Neuronal stem cell (in vitro differentiated cells): ENCODE results near the gene CHST15.

Experiments used
- DNase-seq: peaks from one replicate; pipeline ENCODE4 v3.0.0-alpha.2; 2013; ENCODE audit warnings: low spot score
- H2AFZ ChIP-seq: one replicate; pipeline ENCODE4 v1.6.1; 2013; ENCODE audit warnings: mild to moderate bottlenecking, low read length, inconsistent platforms
- H2AK5ac ChIP-seq: 2 replicates; pipeline ENCODE4 v1.6.1; 2013; ENCODE audit warnings: low read depth, mild to moderate bottlenecking, inconsistent platforms, low read length, moderate library complexity, mixed read lengths
- H2BK120ac ChIP-seq: 2 replicates; pipeline ENCODE4 v1.6.1; 2013; ENCODE audit warnings: low read depth, mild to moderate bottlenecking, inconsistent platforms, low read length, moderate library complexity, mixed read lengths
- H2BK12ac ChIP-seq: one replicate; pipeline ENCODE4 v1.6.1; 2013; ENCODE audit warnings: low read length, inconsistent platforms
- H2BK15ac ChIP-seq: 2 replicates; pipeline ENCODE4 v1.6.1; 2013; ENCODE audit warnings: mild to moderate bottlenecking, low read length, inconsistent platforms, mixed read lengths
- H2BK5ac ChIP-seq: one replicate; pipeline ENCODE4 v1.6.1; 2013; ENCODE audit warnings: inconsistent platforms, mild to moderate bottlenecking, low read length, moderate library complexity
- H3K14ac ChIP-seq: one replicate; pipeline ENCODE4 v1.6.1; 2013; ENCODE audit warnings: low read length, inconsistent platforms
- H3K18ac ChIP-seq: 2 replicates; pipeline ENCODE4 v1.6.1; 2013; ENCODE audit warnings: low read length, inconsistent platforms
- H3K23ac ChIP-seq: 2 replicates; pipeline ENCODE4 v1.6.1; 2013; ENCODE audit warnings: low read depth, mild to moderate bottlenecking, mixed read lengths, low read length, inconsistent platforms; ENCODE audit not compliant: poor library complexity
- H3K27ac ChIP-seq: replicated peaks from 3 replicates; pipeline ENCODE4 v1.5.1; 2013; ENCODE audit warnings: low read length, inconsistent platforms
- H3K27me3 ChIP-seq, 3 experiments: 2 replicates each; pipeline ENCODE4 v1.6.1; 2013; ENCODE audit warnings: low read length in 3 of 3, mild to moderate bottlenecking in 2 of 3, inconsistent platforms in 1 of 3, low read depth in 1 of 3, mixed read lengths in 1 of 3, moderate library complexity in 1 of 3; ENCODE audit not compliant: control insufficient read depth in 3 of 3, insufficient read depth in 3 of 3
- H3K36me3 ChIP-seq, 2 donors: replicated peaks in 1 of 2; 2 replicates each; pipeline ENCODE4 v1.6.1; 2013; ENCODE audit warnings: low read length in 2 of 2; ENCODE audit not compliant: control insufficient read depth in 2 of 2, insufficient read depth in 2 of 2
- H3K4ac ChIP-seq: 2 replicates; pipeline ENCODE4 v1.6.1; 2013; ENCODE audit warnings: inconsistent platforms, mild to moderate bottlenecking, low read length, moderate library complexity
- H3K4me1 ChIP-seq, 2 donors: 1 replicate in 1 of 2; 2 replicates in 1 of 2; pipeline ENCODE4 v1.6.1; 2013; ENCODE audit warnings: low read length in 2 of 2, low read depth in 1 of 2; ENCODE audit not compliant: control insufficient read depth in 2 of 2, insufficient read depth in 1 of 2
- H3K4me2 ChIP-seq: one replicate; pipeline ENCODE4 v1.6.1; 2013; ENCODE audit warnings: mild to moderate bottlenecking, low read length, inconsistent platforms; ENCODE audit not compliant: insufficient read depth, poor library complexity, severe bottlenecking
- H3K4me3 ChIP-seq, 2 donors: 2 replicates each; pipeline ENCODE4 v1.5.1; 2013; ENCODE audit warnings: low read length in 2 of 2, mild to moderate bottlenecking in 2 of 2, inconsistent platforms in 1 of 2, moderate library complexity in 1 of 2
- H3K79me1 ChIP-seq: one replicate; pipeline ENCODE4 v1.6.1; 2013; ENCODE audit warnings: low read depth, mild to moderate bottlenecking, inconsistent platforms, low read length, moderate library complexity
- H3K9ac ChIP-seq: one replicate; pipeline ENCODE4 v1.6.1; 2013; ENCODE audit warnings: mild to moderate bottlenecking, low read depth, low read length, inconsistent platforms; ENCODE audit not compliant: poor library complexity
- H3K9me3 ChIP-seq, 2 donors: replicated peaks in 1 of 2; 2 replicates each; pipeline versions ENCODE3 to v1.6.1; 2013; ENCODE audit warnings: low read length in 2 of 2, mild to moderate bottlenecking in 2 of 2, inconsistent platforms in 1 of 2, low read depth in 1 of 2, mixed read lengths in 1 of 2, moderate library complexity in 1 of 2; ENCODE audit not compliant: control insufficient read depth in 2 of 2, insufficient read depth in 1 of 2
- H4K8ac ChIP-seq: one replicate; pipeline ENCODE4 v1.6.1; 2013; ENCODE audit warnings: low read depth, mild to moderate bottlenecking, inconsistent platforms, low read length, moderate library complexity
- H4K91ac ChIP-seq: one replicate; pipeline ENCODE4 v1.6.1; 2013; ENCODE audit warnings: low read length, low read depth, mild to moderate bottlenecking, inconsistent platforms; ENCODE audit not compliant: poor library complexity
- WGBS, 2 donors: extraction: QIAGEN DNeasy Blood & Tissue Kit; methylation state at CpG; one replicate each; pipeline ENCODE4 v1.1.7; 2013; ENCODE audit warnings: missing lambda C conversion rate in 2 of 2, mixed read lengths in 1 of 2; ENCODE audit not compliant: insufficient read length in 2 of 2, insufficient replicate concordance in 1 of 2; ENCODE audit errors: extremely low coverage in 2 of 2; 5-methylcytosine and 5-hydroxymethylcytosine counted together

The CHST15 gene

GRCh38 chr10:124010024-124010423 is 83.4 kb downstream of the CHST15 start:
- no peak overlapping the region for H2AK5ac ChIP-seq
- no peak overlapping the region for H3K27ac ChIP-seq
- H2BK120ac ChIP-seq: no peak overlapping the region
- no peak overlapping the region for H2BK15ac ChIP-seq
- H3K4me2 ChIP-seq: no peak overlapping the region
- no peak overlapping the region for H2AFZ ChIP-seq
- peaks cover 0 to 15% of the 10 kb centered on the region in 2 donors for H3K9me3 ChIP-seq
- DNase-seq: no peak
- H2BK12ac ChIP-seq: no peak overlapping the region
- H2BK5ac ChIP-seq: no peak overlapping the region
- H3K36me3 ChIP-seq: peaks cover 0 to 50% of the 10 kb centered on the region in 2 donors
- no peak overlapping the region for H3K14ac ChIP-seq
- H3K27me3 ChIP-seq: no peaks in the 10 kb centered on the region
- peaks cover 0 to 8% of the 10 kb centered on the region in 2 donors for H3K4me1 ChIP-seq
- H3K23ac ChIP-seq: no peak overlapping the region
- H3K9ac ChIP-seq: no peak overlapping the region
- H3K18ac ChIP-seq: no peak overlapping the region
- no peak overlapping the region for H4K8ac ChIP-seq
- no peak overlapping the region for H3K4me3 ChIP-seq
- H4K91ac ChIP-seq: no peak overlapping the region
- H3K4ac ChIP-seq: no peak overlapping the region
- H3K79me1 ChIP-seq: no peaks in the 10 kb centered on the region
- WGBS, 2 donors: no CpG with 5 or more reads among the region's 20 CpGs

GRCh38 chr10:124009231-124010015 is 84.0 kb downstream of the CHST15 start:
- no peak overlapping the region for H2AFZ ChIP-seq
- H3K14ac ChIP-seq: no peak overlapping the region
- H4K8ac ChIP-seq: no peak overlapping the region
- H2BK15ac ChIP-seq: no peak overlapping the region
- no peak overlapping the region for H3K4me3 ChIP-seq
- DNase-seq: no peak
- H3K4me2 ChIP-seq: no peak overlapping the region
- H3K79me1 ChIP-seq: no peaks in the 10 kb centered on the region
- no peak overlapping the region for H3K23ac ChIP-seq
- no peak overlapping the region for H2BK12ac ChIP-seq
- no peaks in the 10 kb centered on the region for H3K27me3 ChIP-seq
- H4K91ac ChIP-seq: no peak overlapping the region
- H3K4ac ChIP-seq: no peak overlapping the region
- H3K27ac ChIP-seq: no peak overlapping the region
- whole genome bisulfite sequencing, 2 donors: no CpG with 5 or more reads among the region's 16 CpGs
- H2BK5ac ChIP-seq: no peak overlapping the region
- no peak overlapping the region for H3K9ac ChIP-seq
- H3K36me3 ChIP-seq: peaks cover 0 to 50% of the 10 kb centered on the region in 2 donors
- no peak overlapping the region for H3K18ac ChIP-seq
- no peak overlapping the region for H2BK120ac ChIP-seq
- H2AK5ac ChIP-seq: no peak overlapping the region
- peaks cover 0 to 14% of the 10 kb centered on the region in 2 donors for H3K9me3 ChIP-seq
- peaks cover 0 to 8% of the 10 kb centered on the region in 2 donors for H3K4me1 ChIP-seq

DNA sequence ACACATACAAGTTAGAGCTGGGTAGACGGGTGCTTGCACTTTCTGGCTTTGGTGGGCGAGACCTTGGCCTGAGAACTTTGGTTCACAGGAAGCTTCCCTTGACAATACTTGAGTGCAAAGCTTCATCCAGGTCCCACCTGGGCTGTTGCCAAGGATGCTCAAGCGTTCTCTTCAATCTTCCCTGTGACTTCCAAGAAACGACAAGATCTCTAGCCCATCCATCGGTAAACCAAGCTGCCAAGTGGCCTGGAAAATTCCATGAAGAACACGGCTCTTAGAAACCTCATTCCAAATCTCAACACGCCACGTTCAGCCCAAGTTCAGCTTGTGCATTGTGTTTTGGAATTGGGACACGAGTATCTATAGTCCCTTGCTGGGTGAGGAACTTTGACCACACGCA is 84.7 kb downstream of the CHST15 start:
- Histone ChIP-seq H2BK5ac (no peak overlapping the region), H3K14ac (no peak overlapping the region), H3K9me3 (peaks cover 0 to 7% of the 10 kb centered on the region in 2 donors), H2BK15ac (no peak overlapping the region), H3K27me3 (no peaks in the 10 kb centered on the region), H4K8ac (no peak overlapping the region), H3K36me3 (peaks cover 0 to 50% of the 10 kb centered on the region in 2 donors), H3K18ac (no peak overlapping the region), H3K4ac (no peak overlapping the region), H4K91ac (no peak overlapping the region), H2BK120ac (no peak overlapping the region), H2AK5ac (no peak overlapping the region), H3K79me1 (no peaks in the 10 kb centered on the region), H2AFZ (no peak overlapping the region), H3K4me1 (peaks cover 0 to 8% of the 10 kb centered on the region in 2 donors), H3K9ac (no peak overlapping the region), H2BK12ac (no peak overlapping the region), H3K4me2 (no peak overlapping the region), H3K23ac (no peak overlapping the region), H3K27ac (no peak overlapping the region), H3K4me3 (no peak overlapping the region)
- no CpG with 5 or more reads among the region's 10 CpGs for WGBS, 2 donors
- DNase-seq: no peak

DNA sequence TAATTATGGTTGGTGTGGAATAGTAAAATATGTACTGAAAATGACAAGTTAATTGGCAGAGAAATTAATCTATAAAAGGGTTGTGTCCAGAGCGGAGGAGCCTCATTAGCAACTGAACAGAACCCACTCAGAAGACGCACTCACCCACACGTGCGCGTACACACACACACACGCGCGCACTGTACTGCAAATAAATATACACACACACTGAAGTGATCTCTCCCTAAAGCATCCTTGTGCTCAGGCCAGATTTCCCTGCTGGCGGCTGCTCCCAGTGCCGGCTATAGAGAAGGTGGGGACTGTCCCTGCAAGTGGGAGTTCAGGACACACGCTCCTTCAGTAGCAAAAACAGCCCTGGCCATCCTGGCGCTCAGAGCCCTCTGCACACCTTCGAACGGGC is 85.2 kb downstream of the CHST15 start:
- H3K9ac ChIP-seq: peak overlapping the region; percentile 44
- H3K4me1 ChIP-seq: peaks cover 0 to 8% of the 10 kb centered on the region in 2 donors
- H2AFZ ChIP-seq: no peak overlapping the region
- H3K27ac ChIP-seq: no peak overlapping the region
- peak overlapping the region; percentile 50 for H2AK5ac ChIP-seq
- no peak overlapping the region for H4K91ac ChIP-seq
- peaks cover 0 to 50% of the 10 kb centered on the region in 2 donors for H3K36me3 ChIP-seq
- no peaks in the 10 kb centered on the region for H3K79me1 ChIP-seq
- no peak overlapping the region for H3K4me3 ChIP-seq
- no peaks in the 10 kb centered on the region for H3K27me3 ChIP-seq
- no peak overlapping the region for H2BK120ac ChIP-seq
- H3K14ac ChIP-seq: peak overlapping the region; percentile 31
- no peak for DNase-seq
- H3K18ac ChIP-seq: no peak overlapping the region
- peaks cover 0 to 2% of the 10 kb centered on the region in 2 donors for H3K9me3 ChIP-seq
- WGBS, 2 donors: no CpG with 5 or more reads among the region's 14 CpGs
- H3K23ac ChIP-seq: no peak overlapping the region
- no peak overlapping the region for H4K8ac ChIP-seq
- no peak overlapping the region for H2BK5ac ChIP-seq
- no peak overlapping the region for H2BK12ac ChIP-seq
- no peak overlapping the region for H3K4me2 ChIP-seq
- H3K4ac ChIP-seq: no peak overlapping the region
- H2BK15ac ChIP-seq: no peak overlapping the region
